DND-41 (cell line): ENCODE results near the gene FAM50B.

Experiments
- CTCF ChIP-seq: IDR thresholded peaks from 2 replicates; pipeline ENCODE4 v1.5.1; 2012; ENCODE audit warnings: borderline replicate concordance, low read length, moderate library complexity, mild to moderate bottlenecking; ENCODE audit not compliant: poor library complexity, severe bottlenecking; ENCODE audit errors: extremely low read depth
- EZH2 ChIP-seq: IDR thresholded peaks from 3 replicates; pipeline ENCODE4 v1.6.1; 2012; ENCODE audit warnings: borderline replicate concordance, low read depth, mild to moderate bottlenecking, moderate library complexity, low read length, inconsistent platforms; ENCODE audit not compliant: severe bottlenecking

GRCh38 chr6:3885262-3886036 is 36.3 kb downstream of the FAM50B start:
- no peak for TF ChIP-seq CTCF
- TF ChIP-seq EZH2: no peak
